Stomach (tissue), 9 donors: ENCODE measurements around the gene NOP58. TPM values are rescaled to one million over a fixed set of nuclear protein-coding genes. Genes with fewer than 3 reads are reported as not detected.

ENCODE experiments used
- DNase-seq, 2 donors: peaks; one replicate each; pipeline versions ENCODE4 v3.0.0 to v3.0.0-alpha.2; 2013 to 2019
- H3K27ac ChIP-seq, 5 donors: fragments of 200-600 bp in 4 of 5; sonication (generic) in 4 of 5; one replicate each; pipeline ENCODE4 v1.5.1; 2013 to 2019; ENCODE audit warnings: mild to moderate bottlenecking in 1 of 5, moderate library complexity in 1 of 5
- H3K27me3 ChIP-seq, 3 donors: fragments of 200-600 bp; sonication (generic); one replicate each; pipeline ENCODE4 v1.5.1; 2017 to 2019; ENCODE audit warnings: mixed run types in 1 of 3
- H3K36me3 ChIP-seq, 4 donors: fragments of 200-600 bp; sonication (generic); 1 replicate in 3 of 4; 2 replicates in 1 of 4; pipeline ENCODE4 v1.5.1; 2016 to 2019
- H3K4me1 ChIP-seq, 4 donors: fragments of 200-600 bp; sonication (generic); one replicate each; pipeline ENCODE4 v1.5.1; 2016 to 2019
- H3K4me3 ChIP-seq, 4 donors: fragments of 200-600 bp; sonication (generic) in 3 of 4; one replicate each; pipeline ENCODE4 v1.5.1; 2016 to 2019; ENCODE audit warnings: mild to moderate bottlenecking in 1 of 4
- H3K9me3 ChIP-seq, 4 donors: fragments of 200-600 bp; sonication (generic); one replicate each; pipeline ENCODE4 v1.5.1; 2016 to 2019
- EP300 ChIP-seq: sonication (generic); formaldehyde crosslinking; IDR thresholded peaks from one replicate; pipeline ENCODE4 v1.6.1; 2017; ENCODE audit warnings: antibody characterized with exemption
- POLR2A ChIP-seq, 4 donors: fragments of 450-650 bp; IDR thresholded peaks; one replicate each; pipeline ENCODE4 v1.6.1; 2016; ENCODE audit warnings: antibody characterized with exemption in 4 of 4, control low read depth in 2 of 4, mild to moderate bottlenecking in 1 of 4, moderate library complexity in 1 of 4
- POLR2AphosphoS5 ChIP-seq, 3 donors: sonication (generic); formaldehyde crosslinking; IDR thresholded peaks; one replicate each; pipeline ENCODE4 v1.6.1; 2016; ENCODE audit warnings: antibody characterized with exemption in 3 of 3
- WGBS, 5 donors: extraction: QIAGEN DNeasy Blood & Tissue Kit in 3 of 5; methylation state at CpG; one replicate each; pipeline versions ENCODE4 v1.1.5 to v1.1.7; 2013 to 2018; 5-methylcytosine and 5-hydroxymethylcytosine counted together
- intact Hi-C: fragments of 100-400 bp; cut with DNase I; formaldehyde crosslinking; loops from one replicate; pipeline ENCODE4 v1.15.1; 2023; ENCODE audit warnings: low total_unique reads
- polyA plus RNA-seq, 3 donors: library from polyadenylated mRNA; stranded (reverse); fragments of 200-250 nt; gene quantifications; one replicate each; pipeline ENCODE4 v1.2.3, GENCODE V29; 2013
- total RNA-seq, 5 donors: library from RNA; depleted of rRNA; stranded (reverse); fragments of >200 nt; gene quantifications; one replicate each; pipeline versions ENCODE4 v1.1.0 to v1.2.3, GENCODE V29; 2014 to 2016
- TF ChIP-seq, protein P1 (sequence below), 7 experiments: fragments of 450-650 bp in 4 of 7; fragments of 200-600 bp in 3 of 7; sonication (generic) in 3 of 7; IDR thresholded peaks; one replicate each; pipeline ENCODE4 v1.5.1; 2016 to 2019; ENCODE audit warnings: antibody characterized with exemption in 7 of 7, control low read depth in 2 of 7, mild to moderate bottlenecking in 1 of 7
- donor health status: healthy with polysubstance abuse.
- donor health status: Bipolar disorder and iron deficiency.
- donor health status: healthy.

NOP58 gene
- total and polyA plus RNA-seq, 8 donors: 38.0 to 126 (median 73.8) TPM

DNA sequence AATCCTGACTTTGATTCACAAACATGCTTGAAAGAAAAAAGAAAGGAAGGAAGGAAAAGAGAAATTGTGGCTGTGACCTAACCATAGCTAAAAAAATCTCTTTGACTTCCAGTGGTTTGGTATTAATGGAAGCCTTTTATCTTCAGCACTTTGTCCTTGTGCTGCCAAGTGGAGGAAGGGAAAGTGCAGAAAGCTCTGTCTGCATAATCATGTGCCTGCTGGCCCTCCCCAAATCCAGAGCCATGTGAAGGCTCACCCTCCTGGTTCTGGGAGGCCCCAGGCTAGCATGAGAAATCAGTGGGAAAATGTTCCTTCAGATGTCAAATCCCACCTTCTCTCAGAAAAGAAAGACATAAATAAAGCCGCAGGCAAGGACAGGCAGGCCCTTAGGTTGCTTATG, 62.3 kb downstream of the NOP58 start:
- DNase-seq: no peak
- intact Hi-C loops: no loop called here
- Histone ChIP-seq H3K9me3 (no peaks in the 10 kb centered on the region), H3K4me3 (no peak overlapping the region), H3K27me3 (no peaks in the 10 kb centered on the region), H3K4me1 (no peaks in the 10 kb centered on the region), H3K27ac (no peak overlapping the region), H3K36me3 (peaks cover 0 to 35% (median 17%) of the 10 kb centered on the region in 4 donors)
- WGBS, 5 donors: 91 to 100% (median 95%) methylated on average over 1 of the region's 1 CpG
- TF ChIP-seq EP300 (no peak), POLR2AphosphoS5 (IDR thresholded peaks at IDR 0.05) (no peak), POLR2A (IDR thresholded peaks at IDR 0.05) (no peak)
- TF ChIP-seq, protein P1, sequence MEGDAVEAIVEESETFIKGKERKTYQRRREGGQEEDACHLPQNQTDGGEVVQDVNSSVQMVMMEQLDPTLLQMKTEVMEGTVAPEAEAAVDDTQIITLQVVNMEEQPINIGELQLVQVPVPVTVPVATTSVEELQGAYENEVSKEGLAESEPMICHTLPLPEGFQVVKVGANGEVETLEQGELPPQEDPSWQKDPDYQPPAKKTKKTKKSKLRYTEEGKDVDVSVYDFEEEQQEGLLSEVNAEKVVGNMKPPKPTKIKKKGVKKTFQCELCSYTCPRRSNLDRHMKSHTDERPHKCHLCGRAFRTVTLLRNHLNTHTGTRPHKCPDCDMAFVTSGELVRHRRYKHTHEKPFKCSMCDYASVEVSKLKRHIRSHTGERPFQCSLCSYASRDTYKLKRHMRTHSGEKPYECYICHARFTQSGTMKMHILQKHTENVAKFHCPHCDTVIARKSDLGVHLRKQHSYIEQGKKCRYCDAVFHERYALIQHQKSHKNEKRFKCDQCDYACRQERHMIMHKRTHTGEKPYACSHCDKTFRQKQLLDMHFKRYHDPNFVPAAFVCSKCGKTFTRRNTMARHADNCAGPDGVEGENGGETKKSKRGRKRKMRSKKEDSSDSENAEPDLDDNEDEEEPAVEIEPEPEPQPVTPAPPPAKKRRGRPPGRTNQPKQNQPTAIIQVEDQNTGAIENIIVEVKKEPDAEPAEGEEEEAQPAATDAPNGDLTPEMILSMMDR (IDR thresholded peaks at IDR 0.05): no peak

DNA sequence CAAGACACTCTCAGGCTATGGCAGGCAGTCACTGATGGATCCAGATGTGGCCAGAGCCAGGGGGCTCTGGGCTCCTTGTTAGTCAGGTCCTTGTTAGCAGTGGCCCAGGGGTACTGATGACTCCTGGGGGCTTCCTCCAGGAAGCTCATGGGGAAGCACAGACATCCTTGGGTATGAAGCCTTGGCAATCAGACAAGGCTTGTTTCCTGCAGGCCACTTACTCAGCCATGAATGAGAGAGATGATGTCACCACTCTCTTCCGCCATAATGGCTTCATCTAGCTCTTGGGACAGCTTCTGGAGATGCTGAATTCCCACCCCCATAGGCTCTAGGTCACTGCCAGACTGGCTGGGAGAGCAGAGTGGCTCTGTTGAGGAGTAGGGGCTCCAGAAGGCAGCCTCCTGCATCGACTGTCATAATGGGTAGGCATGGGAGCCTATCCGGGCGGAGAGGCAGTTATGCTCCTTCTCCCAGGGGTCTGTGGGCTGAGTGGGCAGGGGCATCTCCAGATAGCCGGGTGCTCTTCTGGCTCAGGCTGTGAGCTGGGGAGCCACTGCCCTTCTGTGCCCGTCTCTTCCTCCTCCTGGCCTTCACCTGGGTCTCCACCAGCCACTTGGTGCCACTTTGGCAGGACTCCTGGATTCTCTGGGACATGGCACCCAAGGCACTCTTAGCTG, 70.4 kb downstream of the NOP58 start:
- no peaks in the 10 kb centered on the region for H3K36me3 ChIP-seq
- 93 to 100% (median 96%) methylated on average over 1 to 6 of the region's 6 CpGs for WGBS, 5 donors
- no peaks in the 10 kb centered on the region for H3K4me1 ChIP-seq
- H3K27me3 ChIP-seq: no peaks in the 10 kb centered on the region
- DNase-seq: peak in 1 of 2 donors; percentile 29
- no peak overlapping the region for H3K4me3 ChIP-seq
- TF ChIP-seq, protein P1 (IDR thresholded peaks at IDR 0.05): no peak
- TF ChIP-seq EP300: no peak
- TF ChIP-seq POLR2AphosphoS5 (IDR thresholded peaks at IDR 0.05): no peak
- TF ChIP-seq POLR2A (IDR thresholded peaks at IDR 0.05): no peak
- intact Hi-C loops: no loop called here
- no peaks in the 10 kb centered on the region for H3K9me3 ChIP-seq
- no peak overlapping the region for H3K27ac ChIP-seq

DNA sequence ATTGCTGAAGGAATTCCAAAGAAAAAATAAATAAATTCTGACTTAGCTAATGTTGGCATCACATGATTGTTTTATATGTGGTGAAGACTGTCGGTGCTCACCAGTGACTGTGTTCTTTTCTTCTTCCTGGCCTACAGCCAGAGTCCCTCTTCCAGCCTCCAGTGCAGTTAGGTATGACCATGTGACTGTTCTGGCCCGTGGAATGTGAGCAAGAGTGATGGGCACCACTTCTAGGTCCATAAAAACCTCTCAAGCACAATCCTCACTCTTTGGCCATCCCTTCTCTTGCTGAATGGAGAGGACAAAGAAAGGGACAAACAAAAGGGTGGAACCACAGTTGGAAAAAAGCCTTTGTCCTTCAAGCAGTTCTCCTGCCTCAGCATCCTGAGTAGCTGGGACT, 71.6 kb downstream of the NOP58 start:
- no peak overlapping the region for H3K4me3 ChIP-seq
- no peak for DNase-seq
- H3K27me3 ChIP-seq: no peaks in the 10 kb centered on the region
- H3K27ac ChIP-seq: no peak overlapping the region
- no peaks in the 10 kb centered on the region for H3K4me1 ChIP-seq
- 60 to 65% (median 61%) methylated on average over 2 of the region's 2 CpGs for WGBS, 5 donors
- TF ChIP-seq POLR2A (IDR thresholded peaks at IDR 0.05): no peak
- no peak for TF ChIP-seq POLR2AphosphoS5 (IDR thresholded peaks at IDR 0.05)
- TF ChIP-seq, protein P1 (IDR thresholded peaks at IDR 0.05): no peak
- no peak for TF ChIP-seq EP300
- H3K36me3 ChIP-seq: no peaks in the 10 kb centered on the region
- intact Hi-C loops: no loop called here
- no peaks in the 10 kb centered on the region for H3K9me3 ChIP-seq

DNA sequence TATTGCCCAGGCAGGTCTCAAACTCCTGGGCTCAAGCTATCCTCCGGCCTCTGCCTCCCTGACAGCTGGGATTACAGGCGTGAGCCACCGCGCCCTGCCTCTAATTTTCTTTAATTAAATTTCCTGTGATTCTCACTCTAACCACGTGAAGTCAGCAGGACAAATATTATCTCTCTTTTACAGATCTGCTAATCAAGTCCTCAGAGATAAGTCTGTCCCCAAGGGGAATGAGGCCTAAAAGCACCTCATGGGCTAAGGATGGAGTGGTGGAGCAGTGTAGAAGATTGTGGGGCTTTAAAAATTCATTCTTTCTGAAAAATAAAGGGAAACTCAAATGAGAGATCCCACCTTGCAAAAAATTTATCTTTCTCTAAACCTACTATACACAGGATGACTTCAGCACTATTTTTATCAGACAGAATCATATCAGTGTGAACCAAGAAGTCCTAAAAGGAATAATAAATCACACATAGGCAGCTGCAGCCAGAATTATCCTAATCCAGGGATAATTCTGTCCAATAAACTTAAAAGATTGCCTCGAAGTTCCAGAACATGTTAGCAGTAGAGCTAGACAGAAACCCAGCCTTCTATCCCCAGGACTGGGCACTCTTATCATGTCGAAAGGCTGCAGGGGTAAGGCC, 72.3 kb downstream of the NOP58 start:
- intact Hi-C loops: no loop called here
- WGBS, 5 donors: 77 to 84% (median 82%) methylated on average over 7 of the region's 7 CpGs

More for the DNA sequence above, 72.3 kb downstream of the NOP58 start:
- DNase-seq: no peak
- Histone ChIP-seq H3K27me3 (no peaks in the 10 kb centered on the region), H3K4me3 (no peak overlapping the region), H3K9me3 (no peaks in the 10 kb centered on the region), H3K27ac (no peak overlapping the region), H3K36me3 (no peaks in the 10 kb centered on the region), H3K4me1 (no peaks in the 10 kb centered on the region)
- TF ChIP-seq POLR2AphosphoS5 (IDR thresholded peaks at IDR 0.05) (no peak), EP300 (no peak), POLR2A (IDR thresholded peaks at IDR 0.05) (no peak)
- TF ChIP-seq, protein P1 (IDR thresholded peaks at IDR 0.05): no peak
